ENCODE results near the gene LOXL1.

- no peak for TF ChIP-seq CTCF (IDR thresholded peaks at IDR 0.05; ENCODE audit: low read length)
- TF ChIP-seq EZH2 (IDR thresholded peaks at IDR 0.05; ENCODE audit: borderline replicate concordance, low read length): no peak
These were observed 4.6 kb downstream of the LOXL1 start for GRCh38 chr15:73930790-73931281.
